AML-193 (cell line): ENCODE measurements around the gene CCDC183.
A peak's percentile ranks its signal among the peaks of the same experiment; 100 is the strongest.
"Not testable (repeated sequence)": the region's sequence is repeated elsewhere in the genome, so short reads cannot be mapped to it uniquely, and the experiment has no call there.

Source experiments
- DNase-seq, 2 experiments: peaks; one replicate each; lab custom pipeline; 2025; lab: John Stamatoyannopoulos, UW

The CCDC183 gene

DNA sequence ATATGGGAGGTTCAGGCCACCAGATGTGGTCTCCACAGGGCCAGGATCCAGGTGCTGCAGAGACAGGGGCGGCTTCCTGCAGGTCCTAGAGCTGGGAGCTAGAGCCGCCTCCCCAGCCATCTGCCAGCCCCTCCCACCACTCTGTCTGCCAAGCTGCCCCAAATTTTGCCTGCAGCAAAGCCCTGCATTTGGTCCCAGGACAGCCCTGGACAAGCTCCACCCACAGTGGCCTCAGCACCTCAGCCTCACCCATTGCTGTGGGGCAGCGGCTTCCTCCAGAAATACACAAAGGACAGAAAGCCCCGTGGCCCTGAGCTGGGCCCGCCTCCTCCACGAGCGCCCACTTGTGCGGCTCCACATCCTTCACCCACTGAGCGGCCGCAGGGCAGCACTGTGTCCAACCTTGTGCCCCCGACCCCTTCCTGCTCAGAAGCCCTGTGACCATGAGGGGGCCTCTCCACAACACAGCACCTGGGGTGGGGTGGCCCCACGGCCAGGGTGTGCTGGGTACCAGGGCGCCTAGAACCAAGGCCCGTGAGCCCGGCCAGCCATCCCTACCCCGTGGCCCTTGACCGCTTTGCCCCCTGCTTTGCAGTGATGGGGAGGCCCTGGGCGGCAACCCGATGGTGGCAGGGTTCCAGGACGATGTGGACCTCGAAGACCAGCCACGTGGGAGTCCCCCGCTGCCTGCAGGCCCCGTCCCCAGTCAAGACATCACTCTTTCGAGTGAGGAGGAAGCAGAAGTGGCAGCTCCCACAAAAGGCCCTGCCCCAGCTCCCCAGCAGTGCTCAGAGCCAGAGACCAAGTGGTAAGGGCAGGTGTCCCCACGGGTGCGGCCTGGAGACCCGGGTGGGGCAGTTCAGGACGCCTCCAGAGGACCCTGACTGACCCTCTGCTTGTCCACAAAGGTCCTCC is 42.4 kb downstream of the CCDC183 start:
- DNase-seq, result no peak

DNA sequence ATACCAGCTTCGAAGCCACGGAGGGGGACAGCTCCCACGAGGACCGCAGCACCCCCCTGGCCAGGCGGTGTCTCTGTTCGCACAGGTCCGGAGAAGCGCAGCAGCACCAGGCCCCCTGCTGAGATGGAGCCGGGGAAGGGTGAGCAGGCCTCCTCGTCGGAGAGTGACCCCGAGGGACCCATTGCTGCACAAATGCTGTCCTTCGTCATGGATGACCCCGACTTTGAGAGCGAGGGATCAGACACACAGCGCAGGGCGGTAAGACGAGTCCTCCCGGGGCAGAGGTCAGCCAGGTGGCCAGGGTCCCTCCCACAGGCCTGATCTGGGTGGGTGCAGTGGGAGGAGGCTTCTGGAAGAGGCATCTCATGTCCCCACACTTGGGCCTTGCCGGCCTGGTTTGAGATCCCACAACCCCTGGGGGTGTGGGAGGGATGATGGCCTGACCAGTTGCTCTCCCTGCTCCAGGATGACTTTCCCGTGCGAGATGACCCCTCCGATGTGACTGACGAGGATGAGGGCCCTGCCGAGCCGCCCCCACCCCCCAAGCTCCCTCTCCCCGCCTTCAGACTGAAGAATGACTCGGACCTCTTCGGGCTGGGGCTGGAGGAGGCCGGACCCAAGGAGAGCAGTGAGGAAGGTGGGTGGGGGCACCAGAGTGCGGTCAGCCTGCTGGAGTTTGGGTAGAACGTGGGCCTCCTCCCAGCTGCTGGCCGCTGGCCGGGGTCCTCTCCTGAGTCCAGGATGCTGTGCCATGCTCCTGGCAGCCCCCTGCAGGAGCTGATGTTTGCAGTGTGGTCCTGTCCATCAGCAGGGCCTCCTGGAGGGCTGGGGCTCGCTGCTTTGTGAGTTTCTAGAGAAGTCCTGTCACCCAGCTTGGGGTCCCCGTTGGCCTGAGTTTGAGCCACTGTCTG is 43.3 kb downstream of the CCDC183 start:
- no peak for DNase-seq

- no peak for DNase-seq
These were observed 44.2 kb downstream of the CCDC183 start for GRCh38 chr9:136840140-136840876.

DNA sequence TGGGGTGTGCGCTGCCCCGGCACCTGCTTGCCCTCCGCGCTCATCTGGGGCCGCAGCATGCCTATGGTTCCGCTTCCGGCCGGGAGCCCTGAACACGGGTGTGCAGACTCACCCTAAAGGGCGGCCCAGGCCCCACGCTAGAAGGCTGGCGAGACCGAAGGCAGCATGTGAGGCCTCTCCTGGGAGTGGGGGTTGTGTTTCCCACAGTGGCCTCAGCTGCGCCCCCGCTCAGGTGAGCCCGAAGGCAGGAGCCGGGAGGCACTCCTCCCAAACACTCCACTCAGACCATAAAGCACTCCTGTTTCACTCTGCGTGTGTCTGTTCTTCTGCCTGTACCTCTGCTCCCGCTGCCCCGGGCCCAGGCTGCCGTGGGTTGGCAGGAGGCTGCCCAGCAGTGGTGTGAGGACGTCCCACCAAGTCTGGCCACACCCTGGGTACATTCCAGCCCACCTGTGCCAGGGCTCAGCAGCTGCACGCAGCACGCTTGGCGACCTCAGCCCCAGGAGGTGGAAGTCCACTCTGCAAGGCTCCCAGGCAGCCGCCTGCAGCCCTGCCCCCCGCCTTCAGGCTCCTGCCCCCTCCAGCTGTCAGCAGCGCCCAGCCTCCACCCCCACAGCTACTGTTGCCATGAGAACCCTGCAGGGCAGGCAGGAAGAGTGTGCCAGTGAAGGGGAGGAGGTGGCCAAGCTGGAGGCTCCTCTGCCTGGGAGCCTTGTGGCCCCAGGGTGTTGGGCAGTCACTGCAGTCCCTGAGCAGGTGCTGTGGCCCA is 44.9 kb downstream of the CCDC183 start:
- no peak for DNase-seq

DNA sequence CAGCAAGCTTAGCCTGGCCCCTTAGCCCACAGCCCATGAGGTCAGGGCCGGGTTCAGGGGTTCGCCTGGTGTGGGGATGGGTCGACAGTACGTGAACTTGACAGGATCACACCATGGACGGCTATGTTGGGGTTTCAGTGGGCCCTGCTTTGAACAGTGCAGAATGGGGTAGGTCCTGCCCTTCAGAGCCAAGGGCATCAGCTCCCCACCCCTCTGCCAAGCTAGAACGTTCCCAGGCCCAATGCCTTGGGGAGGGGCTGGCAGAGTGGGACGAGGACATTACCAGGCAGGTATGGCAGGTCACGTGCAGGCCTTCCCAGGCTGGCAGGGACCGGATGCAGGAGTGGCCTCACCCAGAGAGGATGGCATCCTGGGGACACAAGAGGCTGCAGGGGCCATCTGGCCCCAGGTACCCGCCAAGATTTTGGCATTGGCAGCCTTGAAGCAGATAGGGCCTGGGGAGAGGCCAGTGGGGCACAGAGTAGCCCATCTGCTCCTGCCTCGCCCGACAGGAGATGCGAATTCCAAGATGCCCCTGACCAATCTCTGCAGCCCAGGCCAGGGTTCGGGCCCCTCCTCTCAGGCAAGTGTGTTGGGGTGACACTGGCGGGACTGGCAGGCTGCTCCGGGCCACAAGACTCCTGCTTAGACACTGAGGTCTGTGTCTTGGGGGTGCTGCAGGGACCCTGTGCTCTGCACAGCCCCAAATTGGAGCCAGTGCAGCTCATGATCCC is 45.7 kb downstream of the CCDC183 start:
- DNase-seq, result not testable (repeated sequence)

DNA sequence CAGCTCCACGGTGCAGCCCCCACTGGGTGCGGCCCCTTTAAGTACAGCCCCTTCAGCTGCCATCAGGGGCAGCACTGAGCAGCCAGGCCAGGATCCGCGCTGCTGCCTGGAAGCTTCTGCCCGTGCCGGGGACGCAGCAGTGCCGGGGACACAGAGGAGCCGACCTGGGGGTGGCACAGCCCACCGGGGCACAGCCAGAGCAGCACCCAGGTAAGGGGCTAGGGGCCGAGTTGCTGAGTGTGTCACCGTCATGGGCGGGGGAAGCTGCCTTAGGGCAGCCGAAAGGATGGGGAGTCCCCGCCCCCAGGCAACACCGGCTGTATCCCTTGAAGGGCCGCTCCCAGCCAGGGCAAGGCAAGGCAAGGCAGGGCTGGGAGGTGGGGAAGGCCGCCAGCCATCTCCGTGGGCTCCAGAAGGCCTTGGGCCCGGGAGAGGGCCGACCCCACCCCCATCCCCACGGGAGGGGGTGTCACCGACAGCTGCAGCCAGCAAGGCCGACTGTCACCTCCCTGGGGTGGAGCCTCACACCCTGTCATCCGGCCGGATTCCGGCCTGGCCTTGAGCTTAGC is 46.3 kb downstream of the CCDC183 start, which contains the start of gene AJM1:
Gene AJM1, plus strand, starts transcription at position 99 of the 569 bp plus-strand sequence. CDS start 1,937 bp downstream, outside the sequence.
- peak; percentile 61 to 64 for DNase-seq

- not testable (repeated sequence) for DNase-seq
These were observed 47.1 kb downstream of the CCDC183 start for GRCh38 chr9:136843159-136843800.

- not testable (repeated sequence) for DNase-seq
These were observed 47.9 kb downstream of the CCDC183 start for GRCh38 chr9:136843801-136844740.

DNA sequence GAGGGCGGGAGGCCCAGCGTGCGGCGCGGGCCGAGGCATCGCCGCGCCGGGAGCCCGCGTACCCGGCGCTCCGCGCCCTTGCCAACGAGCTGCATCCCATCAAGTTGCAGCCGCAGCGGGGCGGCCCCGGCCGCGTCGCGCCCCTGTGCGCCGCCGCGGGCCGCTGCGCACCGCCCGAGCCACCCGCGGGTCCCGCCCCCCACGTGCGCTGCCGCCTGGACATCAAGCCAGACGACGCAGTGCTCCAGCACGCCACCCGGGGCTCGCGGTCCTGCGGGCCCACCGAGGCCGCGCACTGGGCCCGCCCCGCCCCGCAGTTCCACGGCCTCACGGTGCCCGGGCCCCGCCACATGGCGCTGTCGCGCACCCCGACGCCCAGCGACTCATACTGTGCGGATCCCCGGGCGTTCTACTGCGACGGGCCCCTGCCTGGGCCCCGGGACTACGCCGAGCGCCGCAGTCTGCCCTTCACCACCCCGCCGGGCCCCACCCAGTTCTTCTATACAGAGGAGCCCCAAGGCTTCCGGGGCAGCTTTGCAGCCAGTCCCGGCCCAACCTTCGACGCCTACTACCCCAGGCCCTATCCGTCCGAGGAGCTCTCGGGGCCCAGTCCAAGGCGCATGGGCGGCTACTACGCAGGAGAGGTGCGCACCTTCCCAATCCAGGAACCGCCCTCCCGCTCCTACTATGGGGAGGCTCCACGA is 48.8 kb downstream of the CCDC183 start:
- DNase-seq, result no peak

GRCh38 chr9:136845465-136846260 is 49.5 kb downstream of the CCDC183 start:
- no peak for DNase-seq

DNA sequence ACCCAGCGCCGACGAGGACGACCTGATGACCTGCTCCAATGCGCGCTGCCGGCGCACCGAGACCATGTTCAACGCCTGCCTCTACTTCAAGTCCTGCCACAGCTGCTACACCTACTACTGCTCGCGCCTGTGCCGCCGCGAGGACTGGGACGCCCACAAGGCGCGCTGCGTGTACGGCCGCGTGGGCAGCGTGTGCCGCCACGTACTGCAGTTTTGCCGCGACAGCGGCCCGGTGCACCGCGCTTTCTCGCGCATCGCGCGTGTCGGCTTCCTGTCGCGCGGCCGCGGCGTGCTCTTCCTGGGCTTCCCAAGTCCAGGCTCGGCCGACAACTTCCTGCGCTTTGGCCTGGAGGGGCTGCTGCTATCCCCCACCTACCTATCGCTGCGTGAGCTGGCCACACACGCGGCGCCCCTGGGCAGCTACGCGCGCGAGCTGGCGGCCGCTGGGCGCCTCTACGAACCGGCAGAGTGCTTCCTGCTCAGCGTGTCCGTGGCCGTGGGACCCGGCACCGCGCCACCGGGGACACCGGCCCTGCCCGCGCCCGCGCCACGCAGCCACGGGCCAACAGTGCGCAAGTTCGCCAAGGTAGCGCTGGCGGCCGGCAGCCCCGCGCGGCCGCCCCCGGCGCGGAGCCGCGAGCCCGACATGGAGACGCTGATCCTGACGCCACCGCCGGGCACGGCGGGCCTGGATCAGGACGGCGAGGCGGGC is 50.4 kb downstream of the CCDC183 start:
- no peak for DNase-seq

DNA sequence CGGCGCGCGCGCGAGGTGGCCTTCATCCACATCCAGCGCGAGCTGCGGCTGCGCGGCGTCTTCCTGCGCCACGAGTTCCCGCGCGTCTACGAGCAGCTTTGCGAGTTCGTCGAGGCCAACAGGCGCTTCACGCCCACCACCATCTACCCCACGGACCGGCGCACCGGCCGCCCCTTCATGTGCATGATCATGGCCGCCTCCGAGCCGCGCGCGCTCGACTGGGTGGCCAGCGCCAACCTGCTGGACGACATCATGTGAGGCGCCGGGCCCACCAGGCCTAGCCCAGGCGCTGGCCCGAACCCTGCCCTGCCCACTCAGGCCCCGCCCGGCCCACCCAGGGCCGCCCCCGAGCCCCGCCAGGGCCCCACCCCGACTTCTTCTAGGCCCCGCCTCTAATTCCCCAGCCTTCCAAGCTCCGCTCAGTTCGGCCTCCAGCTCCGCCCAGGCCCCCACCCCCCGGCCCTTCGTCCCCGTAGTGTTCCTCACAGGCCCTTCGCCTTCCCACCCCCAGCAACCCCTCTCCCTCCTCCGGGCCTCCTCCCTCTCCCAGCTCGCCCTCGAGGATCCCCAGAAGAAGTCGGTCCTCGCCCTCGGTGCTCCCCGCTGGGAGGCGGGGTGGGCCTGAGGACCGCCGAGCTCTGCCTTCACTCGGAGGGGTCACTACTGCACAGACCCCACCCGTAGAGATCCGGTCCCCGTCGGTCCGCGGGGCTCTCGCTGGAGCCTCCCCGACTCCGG is 51.1 kb downstream of the CCDC183 start:
- DNase-seq, result peak; percentile 10

- peak; percentile 78 to 79 for DNase-seq
These were observed 51.8 kb downstream of the CCDC183 start for GRCh38 chr9:136847826-136848392.

GRCh38 chr9:136848393-136849037 is 52.4 kb downstream of the CCDC183 start:
- DNase-seq, result peak; percentile 13 to 46
